GM18526 (cell line): ENCODE measurements around the gene INPP5E.

ENCODE experiments used
- POLR2A ChIP-seq: IDR thresholded peaks from 3 replicates; pipeline ENCODE4 v1.6.1; 2011; ENCODE audit not compliant: insufficient read length; ENCODE audit errors: extremely low read depth

INPP5E gene

GRCh38 chr9:136441681-136442245 lies 2.1 kb upstream of the INPP5E start:
- no peak for TF ChIP-seq POLR2A

- TF ChIP-seq POLR2A = no peak
Observed at GRCh38 chr9:136441191-136441680, 1.6 kb upstream of the INPP5E start.

- TF ChIP-seq POLR2A = peak; percentile 23
Observed at GRCh38 chr9:136438548-136439480, 831 bp downstream of the INPP5E start.

GRCh38 chr9:136437839-136438547 lies 1.7 kb downstream of the INPP5E start:
- no peak for TF ChIP-seq POLR2A

DNA sequence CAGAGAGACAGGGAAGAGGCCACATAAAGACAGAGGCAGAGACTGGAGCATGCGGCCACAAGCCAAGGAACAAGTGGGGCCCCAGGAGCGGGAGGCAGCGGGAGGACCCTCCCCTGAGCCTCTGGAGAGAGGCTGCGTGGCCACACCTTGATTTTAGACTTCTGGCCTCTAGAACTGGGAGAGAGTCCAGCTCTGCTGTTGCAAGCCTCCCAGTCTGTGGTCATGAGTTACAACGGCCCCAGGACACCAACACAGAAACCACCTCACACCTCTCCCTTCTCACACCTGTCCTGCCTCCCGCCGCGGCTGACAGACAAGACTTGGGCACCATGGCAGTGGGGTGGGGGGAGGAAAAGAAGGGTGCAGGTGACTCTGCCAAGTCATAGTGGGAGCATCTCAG lies 2.2 kb downstream of the INPP5E start:
- no peak for TF ChIP-seq POLR2A

DNA sequence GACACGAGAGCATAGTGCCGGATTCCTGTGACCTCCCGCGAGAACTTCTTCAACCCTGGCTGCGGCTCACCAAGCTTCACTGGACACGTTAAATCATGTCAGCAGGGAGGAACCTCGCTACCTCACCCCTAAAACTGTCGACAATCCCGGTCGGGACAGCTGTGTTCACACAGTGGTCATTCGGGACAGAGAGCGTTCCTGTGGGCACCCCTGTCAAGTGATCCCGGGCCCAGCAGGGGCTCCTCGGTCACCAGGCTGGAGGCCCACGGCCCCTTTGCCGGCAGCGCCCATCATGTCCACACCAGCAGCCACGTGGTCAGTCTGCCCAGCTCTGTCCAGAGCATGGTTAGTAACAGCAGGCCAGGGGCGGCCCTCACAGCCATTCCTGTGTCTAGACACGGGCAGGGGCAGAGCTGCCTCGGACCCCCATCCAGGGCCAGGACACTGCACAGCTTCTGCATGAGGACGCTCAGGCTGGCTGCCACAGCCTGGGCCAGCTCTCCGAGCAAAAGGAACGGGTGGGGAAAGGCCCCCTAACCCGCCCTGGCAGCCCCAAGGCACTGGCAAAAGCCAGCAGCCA lies 3.5 kb downstream of the INPP5E start:
- no peak for TF ChIP-seq POLR2A

- TF ChIP-seq POLR2A = no peak
Observed at GRCh38 chr9:136434580-136435169, 5.0 kb downstream of the INPP5E start.

- TF ChIP-seq POLR2A = no peak
Observed at GRCh38 chr9:136433849-136434579, 5.6 kb downstream of the INPP5E start.

DNA sequence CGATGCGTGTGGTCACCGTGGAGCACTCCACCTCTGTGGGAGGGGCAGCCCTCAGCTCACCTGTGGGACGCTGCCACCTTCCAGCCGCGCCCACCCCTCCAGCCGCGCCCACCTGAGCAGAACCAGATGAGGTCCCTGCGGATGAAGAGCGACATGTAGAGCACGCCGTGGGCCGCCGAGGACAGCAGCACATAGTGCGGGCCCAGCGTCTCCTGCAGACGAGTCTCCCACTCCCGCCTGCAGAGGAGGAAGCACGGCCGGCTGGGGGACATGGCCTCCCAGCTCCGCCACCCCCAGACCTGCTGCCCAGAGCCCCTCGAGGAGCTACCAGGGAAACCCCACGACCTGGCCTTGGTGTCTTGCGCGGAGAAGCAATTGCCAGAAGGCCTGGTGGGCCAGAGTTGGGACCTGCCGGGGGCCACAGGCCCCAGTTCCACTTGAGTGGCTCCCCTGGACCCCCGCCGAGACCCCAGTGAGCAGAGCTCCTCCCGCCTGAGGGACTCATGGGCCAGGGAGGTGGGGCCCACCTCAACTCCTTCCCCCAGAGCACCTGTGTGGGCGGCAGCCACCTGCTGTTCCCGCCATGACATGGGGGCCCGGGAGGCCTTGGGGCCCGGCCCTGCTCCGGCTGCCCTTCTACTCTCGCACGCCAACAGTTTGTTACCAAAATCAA lies 6.5 kb downstream of the INPP5E start:
- TF ChIP-seq POLR2A = no peak

DNA sequence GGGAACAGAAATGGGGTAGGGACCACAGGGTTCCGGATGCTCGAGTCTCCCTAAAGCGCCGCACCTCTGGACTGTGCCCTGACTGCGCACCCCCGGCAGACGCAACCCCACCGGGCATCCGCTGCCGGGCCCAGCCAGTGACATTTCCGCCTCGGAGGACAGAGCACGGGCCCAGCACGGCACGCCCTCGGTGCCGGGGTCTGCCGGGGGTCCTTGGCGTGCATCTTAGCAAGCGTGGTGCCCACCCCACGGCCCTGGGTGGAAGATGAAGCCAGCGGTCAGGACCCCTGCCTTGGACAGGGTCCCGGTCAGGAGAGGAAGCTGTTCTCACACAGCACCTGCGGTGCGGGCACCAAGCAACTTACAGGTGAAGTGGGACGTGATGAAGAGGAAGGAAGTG lies 7.1 kb downstream of the INPP5E start:
- no peak for TF ChIP-seq POLR2A

DNA sequence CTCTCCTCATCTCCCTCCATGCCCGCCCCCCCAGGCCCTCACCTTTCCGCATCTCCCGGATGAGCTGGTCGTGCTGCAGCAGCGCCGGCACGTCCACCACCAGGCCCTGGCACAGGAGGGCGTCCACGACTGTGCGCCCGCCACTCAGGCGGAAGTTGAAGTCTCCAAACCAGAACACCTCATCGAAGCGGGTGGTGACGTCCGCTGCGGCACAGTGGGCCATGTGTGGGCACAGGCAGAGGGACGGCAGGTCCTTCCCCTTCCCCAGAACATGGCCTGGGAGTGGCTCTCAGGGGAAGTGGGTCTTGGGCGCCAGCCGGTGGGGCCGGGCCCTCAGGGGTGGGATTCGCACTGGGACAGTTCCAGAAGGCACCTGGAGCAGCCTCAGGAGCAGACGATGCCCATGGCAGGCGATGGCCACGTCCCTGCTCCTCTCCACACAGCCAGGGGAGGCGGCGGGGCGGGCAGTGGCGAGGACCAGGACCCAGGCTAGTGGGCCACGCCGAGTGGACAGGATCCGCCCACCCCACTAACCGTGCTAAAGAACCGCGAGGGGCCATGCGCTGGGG lies 7.8 kb downstream of the INPP5E start:
- TF ChIP-seq POLR2A = no peak

GRCh38 chr9:136430588-136431234 lies 8.9 kb downstream of the INPP5E start:
- no peak for TF ChIP-seq POLR2A
